Activated naive CD4-positive, alpha-beta T cell treated with anti-CD3 and anti-CD28 coated beads, Interleukin-2, amount 50 U/mL, for 24 hours (primary cell): ENCODE data around the gene CSNK1D.
"Not testable (repeated sequence)": the region's sequence is repeated elsewhere in the genome, so short reads cannot be mapped to it uniquely, and the experiment has no call there.

Source experiments
- H3K27ac Mint-ChIP-seq: one replicate; pipeline ENCODE4 v1.8.0; 2021; ENCODE audit warnings: mild to moderate bottlenecking, mixed read lengths
- H3K27me3 Mint-ChIP-seq: one replicate; pipeline ENCODE4 v1.8.0; 2021; ENCODE audit warnings: mixed read lengths
- H3K36me3 Mint-ChIP-seq: one replicate; pipeline ENCODE4 v1.8.0; 2021; ENCODE audit warnings: mixed read lengths
- H3K4me1 Mint-ChIP-seq: one replicate; pipeline ENCODE4 v1.8.0; 2021; ENCODE audit warnings: mixed read lengths
- H3K4me3 Mint-ChIP-seq: one replicate; pipeline ENCODE4 v1.8.0; 2021; ENCODE audit warnings: mild to moderate bottlenecking, mixed read lengths
- H3K9me3 Mint-ChIP-seq: one replicate; pipeline ENCODE4 v1.8.0; 2021; ENCODE audit warnings: mixed read lengths

Gene CSNK1D

DNA sequence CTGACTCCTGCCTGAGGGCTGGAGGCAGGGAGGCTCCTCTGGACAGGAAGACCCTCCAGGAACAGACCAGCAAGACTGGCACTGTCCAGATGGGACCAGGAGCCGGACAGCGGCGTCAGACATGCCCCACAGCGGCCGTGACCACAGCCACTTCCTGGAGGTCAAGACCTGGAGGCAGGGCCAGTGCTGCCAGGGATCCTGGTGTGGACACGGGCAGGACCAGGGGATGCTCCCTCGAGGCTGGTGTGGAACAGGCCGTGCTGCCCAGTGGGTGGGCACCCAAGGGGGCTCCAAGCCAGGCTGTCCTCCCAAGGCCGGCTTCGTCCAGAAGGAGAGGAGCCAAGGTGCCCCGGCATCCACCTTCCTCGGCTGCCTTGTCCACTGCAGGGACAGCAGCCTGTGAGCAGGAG lies 56.4 kb downstream of the CSNK1D start:
- H3K4me3 Mint-ChIP-seq, result no peak overlapping the region
- peaks cover 23% of the 10 kb centered on the region for H3K4me1 Mint-ChIP-seq
- no peaks in the 10 kb centered on the region for H3K9me3 Mint-ChIP-seq
- H3K27me3 Mint-ChIP-seq, result no peaks in the 10 kb centered on the region
- no peak overlapping the region for H3K27ac Mint-ChIP-seq
- H3K36me3 Mint-ChIP-seq, result no peaks in the 10 kb centered on the region

DNA sequence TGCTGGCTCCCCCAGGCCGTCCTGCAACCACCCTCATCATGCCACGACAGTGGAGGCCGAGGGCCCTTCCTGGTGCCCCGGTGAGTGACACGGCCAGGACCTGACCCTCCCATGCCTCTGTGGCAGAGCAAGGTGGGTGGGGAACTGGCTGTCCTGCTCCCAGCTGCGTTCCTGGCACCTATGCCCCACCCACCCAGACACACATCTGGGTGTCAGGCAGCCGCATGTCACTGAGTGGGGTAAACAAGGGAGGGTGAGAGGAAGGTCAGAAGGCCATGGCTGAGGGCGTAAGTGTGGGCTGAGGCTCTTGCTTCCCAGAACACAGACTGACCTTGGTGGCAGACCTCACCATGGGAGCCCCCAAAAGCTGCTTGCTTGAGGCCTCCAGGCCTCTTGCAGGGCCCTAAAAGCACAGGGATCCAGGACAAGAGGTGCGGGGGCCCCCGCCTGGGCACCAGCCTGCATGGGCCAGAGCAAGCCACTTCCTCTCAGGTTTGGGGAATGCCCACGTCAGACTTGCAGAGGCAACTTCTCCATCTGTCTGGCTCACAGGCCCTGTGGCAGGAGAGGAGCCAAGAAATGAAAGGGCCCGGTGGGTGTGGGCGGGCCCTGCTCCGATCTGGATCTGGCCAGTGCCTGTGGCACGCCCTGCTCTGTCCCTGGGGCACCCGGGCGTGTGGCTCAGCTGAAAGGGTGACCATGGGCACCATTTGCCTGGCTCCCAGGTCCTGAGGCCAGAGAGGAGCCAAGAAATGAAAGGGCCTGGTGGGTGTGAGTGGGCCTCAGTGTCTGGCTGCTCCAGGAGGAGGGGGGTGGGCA lies 57.0 kb downstream of the CSNK1D start:
- H3K36me3 Mint-ChIP-seq, result no peaks in the 10 kb centered on the region
- H3K9me3 Mint-ChIP-seq, result no peaks in the 10 kb centered on the region
- H3K27ac Mint-ChIP-seq, result peak overlapping the region; percentile 72
- H3K27me3 Mint-ChIP-seq, result no peaks in the 10 kb centered on the region
- H3K4me3 Mint-ChIP-seq, result no peak overlapping the region
- H3K4me1 Mint-ChIP-seq, result peaks cover 29% of the 10 kb centered on the region

DNA sequence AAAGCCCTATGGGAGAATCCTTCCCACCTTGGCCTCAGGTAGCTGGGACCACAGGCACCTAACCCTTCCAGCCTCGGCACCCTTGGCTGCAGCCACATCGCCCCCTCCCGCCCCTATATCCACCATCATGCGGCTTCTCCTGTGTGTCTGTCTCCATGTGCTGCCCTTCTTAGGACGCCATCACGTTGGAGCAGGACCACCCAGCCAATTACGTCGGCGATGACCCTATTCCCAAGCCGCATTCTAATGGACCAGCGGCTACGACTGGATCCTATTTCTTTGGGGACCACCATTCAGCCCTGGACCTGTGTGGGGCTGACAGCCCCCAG lies 57.6 kb downstream of the CSNK1D start:
- Mint-ChIP-seq H3K4me3 (no peak overlapping the region), H3K9me3 (no peaks in the 10 kb centered on the region), H3K36me3 (no peaks in the 10 kb centered on the region), H3K27me3 (no peaks in the 10 kb centered on the region), H3K4me1 (peaks cover 31% of the 10 kb centered on the region), H3K27ac (peak overlapping the region; percentile 72)

DNA sequence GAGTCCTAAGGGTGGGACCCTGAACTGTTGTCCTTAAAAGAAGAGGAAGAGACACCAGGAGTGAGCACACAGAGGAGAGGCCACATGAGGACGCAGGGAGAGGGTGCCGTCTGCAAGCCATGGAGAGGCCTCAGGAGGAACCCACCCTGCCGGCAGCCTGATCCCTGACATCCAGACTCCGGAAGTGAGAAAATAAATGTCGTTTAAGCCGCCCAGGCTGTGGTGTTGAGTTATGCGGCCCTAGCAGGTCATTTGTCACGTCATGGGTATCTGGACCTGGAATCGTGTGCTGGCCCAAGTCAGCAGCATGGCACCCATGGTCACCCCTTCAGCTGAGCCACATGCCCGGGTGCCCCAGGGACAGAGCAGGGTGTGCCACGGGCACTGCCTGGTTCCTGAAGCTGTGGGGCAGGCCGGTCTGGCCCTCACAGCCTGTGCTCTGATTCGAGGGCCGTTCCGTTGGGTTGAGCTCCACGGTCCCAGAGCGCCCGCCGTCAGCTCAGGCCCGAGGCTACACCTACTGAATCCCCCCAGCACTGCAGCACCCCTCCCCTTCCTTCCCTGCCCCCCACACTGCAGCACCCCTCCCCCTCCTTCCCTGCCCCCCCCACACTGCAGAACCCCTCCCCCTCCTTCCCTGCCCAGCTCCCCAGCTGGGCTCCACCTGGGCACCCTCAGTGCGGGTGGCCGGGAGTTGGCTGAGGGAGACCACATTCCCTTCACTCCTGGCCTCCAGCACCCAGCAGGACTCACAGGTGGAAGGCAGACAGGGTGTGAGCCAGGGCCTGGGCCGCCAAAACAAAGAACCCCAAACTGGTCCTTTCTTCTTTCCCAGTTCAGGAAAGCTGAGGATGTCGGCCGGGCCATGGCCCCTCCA lies 58.2 kb downstream of the CSNK1D start:
- Mint-ChIP-seq H3K27me3 (no peaks in the 10 kb centered on the region), H3K4me3 (no peak overlapping the region), H3K9me3 (no peaks in the 10 kb centered on the region), H3K36me3 (no peaks in the 10 kb centered on the region), H3K4me1 (peaks cover 31% of the 10 kb centered on the region), H3K27ac (peak overlapping the region; percentile 72)

DNA sequence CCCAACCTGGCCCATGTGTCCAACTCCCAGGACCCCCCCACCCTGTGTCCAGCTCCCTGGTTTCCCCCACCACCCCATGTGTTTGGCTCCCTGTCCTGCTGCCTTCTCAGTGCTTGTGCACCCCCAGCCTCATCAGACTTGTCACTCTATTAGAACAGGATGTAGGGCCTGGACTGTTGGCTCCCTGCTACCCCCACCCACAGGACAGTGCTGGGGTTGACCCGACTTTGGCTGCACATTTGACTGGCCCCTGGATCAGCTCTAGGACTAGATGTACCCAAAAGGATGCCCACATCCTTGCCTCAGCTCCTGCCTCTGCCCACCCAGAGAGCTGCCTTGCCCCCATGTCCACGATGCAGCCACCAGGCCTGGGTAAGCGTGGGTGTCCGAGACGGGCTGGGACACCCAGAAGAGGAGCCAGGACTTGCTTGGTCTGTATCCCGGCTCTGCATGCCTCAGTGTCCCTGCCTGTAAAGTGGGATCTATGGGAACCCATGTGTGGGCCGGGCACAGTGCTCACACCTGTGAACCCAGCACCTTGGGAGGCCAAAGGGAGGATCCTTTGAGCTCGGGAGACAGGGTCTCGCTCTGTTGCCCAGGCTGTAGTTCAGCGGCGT lies 59.4 kb downstream of the CSNK1D start:
- Mint-ChIP-seq H3K4me3 (peak overlapping the region; percentile 27), H3K36me3 (no peaks in the 10 kb centered on the region), H3K27me3 (no peaks in the 10 kb centered on the region), H3K9me3 (no peaks in the 10 kb centered on the region), H3K27ac (no peak overlapping the region), H3K4me1 (peaks cover 37% of the 10 kb centered on the region)

DNA sequence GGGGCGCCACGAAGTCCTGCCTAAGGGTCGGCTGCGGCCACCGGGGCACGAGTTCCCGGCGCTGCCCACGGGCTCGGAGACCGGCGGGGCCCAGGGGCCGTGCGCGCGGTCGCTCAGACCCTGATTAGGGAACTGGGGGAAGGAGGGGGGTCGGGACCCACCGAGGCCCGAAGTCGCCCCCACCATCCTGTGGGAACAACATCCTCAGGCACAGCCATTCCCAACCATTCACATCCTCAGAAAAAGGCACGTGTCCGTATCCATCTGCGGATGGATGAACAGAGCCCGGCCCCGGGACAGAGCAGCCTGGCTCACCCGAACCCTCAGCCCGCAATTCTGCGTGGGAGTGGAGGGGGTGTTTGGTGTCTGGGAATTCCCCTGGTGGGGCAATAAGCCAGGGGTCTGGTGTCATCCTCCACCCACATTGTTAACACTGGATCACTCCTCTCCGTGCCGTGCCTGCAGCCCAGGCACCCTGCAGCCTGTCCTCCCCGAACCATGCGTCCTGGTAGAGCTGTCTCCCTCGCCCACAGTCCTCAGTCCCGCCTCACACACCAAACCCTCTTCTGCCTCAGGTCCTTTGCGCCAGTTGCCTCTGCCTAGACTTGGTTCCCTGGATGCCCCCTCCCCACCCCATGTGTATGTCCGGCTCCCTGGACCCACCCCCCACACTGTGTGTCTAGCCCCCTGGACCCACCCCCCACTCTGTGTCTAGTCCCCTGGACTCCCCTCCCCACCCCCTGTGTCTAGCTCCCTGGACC lies 60.1 kb downstream of the CSNK1D start:
- Mint-ChIP-seq H3K27me3 (no peaks in the 10 kb centered on the region), H3K4me1 (peaks cover 42% of the 10 kb centered on the region), H3K36me3 (no peaks in the 10 kb centered on the region), H3K27ac (peak overlapping the region; percentile 95), H3K9me3 (no peaks in the 10 kb centered on the region), H3K4me3 (peak overlapping the region; percentile 81)

DNA sequence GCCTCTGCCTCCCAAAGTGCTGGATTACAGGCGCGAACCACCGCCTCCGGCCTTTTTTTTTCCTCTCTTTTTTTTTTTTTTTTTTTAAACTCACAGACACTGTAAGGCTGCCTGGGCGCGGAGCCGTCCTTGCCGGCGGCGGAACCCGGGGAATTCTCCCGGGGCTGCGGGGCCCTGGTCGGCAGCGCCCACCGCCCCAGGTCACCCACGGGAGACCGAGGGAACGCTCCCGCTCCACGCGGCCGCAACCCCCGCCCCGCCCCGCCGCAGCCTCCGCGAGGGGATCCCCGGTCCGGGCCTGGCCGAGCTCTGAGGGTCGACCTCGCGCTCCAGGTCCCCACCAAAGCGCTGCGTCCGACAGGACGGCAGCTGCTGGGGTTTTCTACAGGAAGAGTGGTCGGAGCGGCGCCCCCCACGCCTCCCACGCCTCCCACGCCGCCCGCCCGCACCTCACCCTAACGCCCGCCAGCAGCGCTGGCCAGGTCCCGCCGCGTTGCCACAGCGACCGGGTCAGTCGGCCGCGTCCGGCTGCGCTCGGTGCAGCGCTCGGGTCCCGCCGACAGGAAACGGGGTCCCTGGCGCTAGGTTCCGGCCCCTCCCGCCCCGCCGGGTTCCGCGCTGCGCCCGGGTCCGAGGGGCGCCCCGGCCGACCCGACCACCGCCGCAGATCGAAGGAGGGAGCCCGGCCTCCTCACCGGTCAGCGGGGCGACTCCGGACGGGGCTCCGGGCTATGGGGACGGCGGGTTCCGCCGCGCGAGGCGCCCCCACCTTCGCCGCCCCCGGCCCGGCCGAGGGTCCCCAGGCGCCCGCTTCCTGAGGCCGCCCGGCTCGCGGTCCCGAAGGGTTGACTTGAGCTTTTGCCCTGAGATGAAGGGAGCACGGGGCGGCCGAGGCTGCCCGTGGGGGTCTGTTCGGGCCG lies 60.9 kb downstream of the CSNK1D start, which contains the start of gene CCDC57:
Gene CCDC57, minus strand, starts transcription at position 512 of the 920 bp plus-strand sequence. CDS start 10,898 bp downstream, outside the sequence.
- Mint-ChIP-seq H3K4me3 (peak within 1 kb of the TSS; percentile 81), H3K36me3 (no peaks in the 10 kb centered on the region), H3K4me1 (peaks cover 44% of the 10 kb centered on the region), H3K27me3 (no peaks in the 10 kb centered on the region), H3K27ac (peak within 1 kb of the TSS; percentile 95), H3K9me3 (no peaks in the 10 kb centered on the region)

DNA sequence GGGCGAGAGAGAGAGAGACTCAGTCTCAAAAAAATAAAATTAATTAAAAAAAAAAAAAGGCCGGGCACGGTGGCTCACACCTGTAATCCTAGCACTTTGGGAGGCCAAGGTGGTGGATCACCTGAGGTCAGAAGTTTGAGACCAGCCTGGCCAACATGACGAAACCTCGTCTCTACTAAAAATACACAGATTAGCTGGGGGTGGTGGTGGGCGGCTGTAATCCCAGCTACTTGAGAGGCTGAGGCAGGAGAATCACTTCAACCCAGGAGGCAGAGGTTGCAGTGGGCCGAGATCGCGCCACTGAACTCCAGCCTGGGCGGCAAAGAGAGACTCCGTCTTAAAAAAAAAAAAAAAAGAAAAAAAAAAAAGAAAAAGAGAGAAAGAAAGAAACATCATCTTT lies 62.8 kb downstream of the CSNK1D start:
- H3K36me3 Mint-ChIP-seq, H3K9me3 Mint-ChIP-seq, H3K27me3 Mint-ChIP-seq, H3K27ac Mint-ChIP-seq, H3K4me3 Mint-ChIP-seq: not testable (repeated sequence)
- peaks cover 51% of the 10 kb centered on the region for H3K4me1 Mint-ChIP-seq

DNA sequence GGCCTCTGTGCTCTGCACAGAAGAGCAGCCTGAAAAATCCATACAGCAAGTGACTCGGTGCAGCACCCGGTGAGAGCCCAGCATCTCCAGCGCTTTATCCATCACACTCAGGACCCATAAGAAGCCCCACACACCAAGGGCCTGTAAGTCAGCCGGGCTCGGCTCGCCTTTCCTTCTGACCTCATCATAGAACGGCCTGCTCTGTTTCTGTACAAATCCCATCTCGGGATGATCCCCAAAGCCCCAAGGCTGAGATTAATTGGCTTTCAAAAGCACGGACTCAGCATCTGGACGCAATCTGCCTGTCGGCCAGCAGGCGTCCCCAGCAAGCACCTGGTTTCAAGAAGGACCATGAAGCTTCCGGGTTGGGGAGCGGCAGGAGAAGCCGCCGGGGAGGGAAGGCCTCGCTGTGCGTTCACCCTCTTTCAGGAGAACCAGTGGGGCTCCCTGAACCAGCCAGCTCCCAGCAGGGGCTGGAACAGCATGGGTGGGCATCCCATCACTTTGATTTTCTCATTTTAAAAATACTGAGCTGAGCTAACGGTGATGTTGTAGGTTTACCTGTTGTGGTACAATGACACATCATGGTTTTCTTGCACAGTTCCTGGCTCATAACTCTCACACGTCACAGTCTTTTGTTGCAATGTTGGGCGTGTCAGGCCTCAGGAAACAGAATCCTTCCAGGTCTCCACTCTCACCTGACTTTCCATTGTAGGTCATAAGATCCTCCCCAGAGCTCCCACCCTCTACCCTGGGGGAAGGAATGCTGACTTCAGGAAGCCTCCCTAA lies 67.6 kb downstream of the CSNK1D start:
- H3K4me1 Mint-ChIP-seq, result peaks cover 59% of the 10 kb centered on the region
- no peaks in the 10 kb centered on the region for H3K36me3 Mint-ChIP-seq
- H3K27me3 Mint-ChIP-seq, result no peaks in the 10 kb centered on the region
- no peaks in the 10 kb centered on the region for H3K9me3 Mint-ChIP-seq
- peak overlapping the region; percentile 60 for H3K4me3 Mint-ChIP-seq
- peak overlapping the region; percentile 74 for H3K27ac Mint-ChIP-seq

DNA sequence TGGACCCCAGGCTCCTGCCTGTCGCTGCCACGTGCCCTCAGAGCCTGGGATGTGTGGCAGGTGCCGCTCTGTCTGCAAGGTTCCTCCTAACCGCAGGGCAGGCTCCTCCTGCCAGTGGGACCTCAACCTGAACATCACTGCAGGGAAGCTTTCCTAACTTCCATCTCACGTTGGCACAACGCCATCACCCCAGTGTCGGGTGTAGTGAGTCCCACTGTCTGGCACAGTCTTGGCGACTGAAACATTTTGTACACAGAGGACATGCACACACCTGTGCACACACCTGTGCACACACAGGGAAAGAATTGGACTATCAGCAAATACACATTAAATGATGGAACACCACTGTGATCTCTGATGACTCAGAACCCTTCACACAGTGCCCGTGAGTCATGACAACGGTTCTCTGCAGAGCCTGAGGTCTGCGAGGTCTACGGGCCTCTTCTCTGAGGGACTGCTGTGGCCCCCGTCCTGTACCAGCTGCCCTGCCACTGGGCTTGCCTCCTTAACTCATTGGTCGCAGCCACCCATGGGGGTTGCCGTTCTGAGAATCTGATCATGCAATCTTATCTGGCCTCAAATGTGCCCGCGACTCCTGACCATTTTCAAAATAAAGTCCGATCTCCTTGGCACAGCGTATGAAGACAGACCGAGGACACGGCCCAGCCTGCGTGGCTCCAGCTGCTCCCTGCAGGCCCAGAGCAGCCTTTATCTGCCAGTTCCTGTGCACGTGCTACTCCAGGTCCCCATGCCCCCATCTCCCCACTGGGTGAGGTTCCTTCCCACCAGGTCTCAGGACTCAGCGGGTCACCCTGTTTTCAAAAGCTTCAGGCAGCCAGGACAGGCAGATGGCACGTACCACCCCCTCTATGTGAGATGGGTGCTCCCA lies 68.4 kb downstream of the CSNK1D start:
- Mint-ChIP-seq H3K27ac (peak overlapping the region; percentile 74), H3K36me3 (no peaks in the 10 kb centered on the region), H3K27me3 (no peaks in the 10 kb centered on the region), H3K4me1 (peaks cover 66% of the 10 kb centered on the region), H3K4me3 (peak overlapping the region; percentile 60), H3K9me3 (no peaks in the 10 kb centered on the region)

DNA sequence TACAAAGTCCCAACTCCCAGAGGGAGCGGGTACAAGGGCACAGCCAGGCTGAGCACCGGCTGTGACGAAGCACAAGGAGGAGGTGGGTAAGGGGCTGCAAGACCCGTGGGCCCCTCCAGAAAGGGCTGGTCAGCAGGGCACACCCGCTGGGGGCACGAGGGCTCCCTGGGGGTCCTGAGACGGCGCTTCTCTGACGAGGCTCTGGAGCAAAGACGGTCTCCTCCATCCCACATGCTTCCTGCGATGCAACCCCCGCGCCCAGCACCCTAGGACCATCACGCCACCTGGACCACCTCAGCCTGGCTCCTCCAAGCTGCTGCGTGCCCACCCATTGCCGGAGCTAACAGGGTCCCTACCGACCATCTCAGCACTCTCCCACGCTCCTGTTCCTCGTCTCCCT lies 69.6 kb downstream of the CSNK1D start:
- no peak overlapping the region for H3K27ac Mint-ChIP-seq
- H3K36me3 Mint-ChIP-seq, result no peaks in the 10 kb centered on the region
- peaks cover 71% of the 10 kb centered on the region for H3K4me1 Mint-ChIP-seq
- H3K9me3 Mint-ChIP-seq, result no peaks in the 10 kb centered on the region
- H3K4me3 Mint-ChIP-seq, result no peak overlapping the region
- no peaks in the 10 kb centered on the region for H3K27me3 Mint-ChIP-seq

DNA sequence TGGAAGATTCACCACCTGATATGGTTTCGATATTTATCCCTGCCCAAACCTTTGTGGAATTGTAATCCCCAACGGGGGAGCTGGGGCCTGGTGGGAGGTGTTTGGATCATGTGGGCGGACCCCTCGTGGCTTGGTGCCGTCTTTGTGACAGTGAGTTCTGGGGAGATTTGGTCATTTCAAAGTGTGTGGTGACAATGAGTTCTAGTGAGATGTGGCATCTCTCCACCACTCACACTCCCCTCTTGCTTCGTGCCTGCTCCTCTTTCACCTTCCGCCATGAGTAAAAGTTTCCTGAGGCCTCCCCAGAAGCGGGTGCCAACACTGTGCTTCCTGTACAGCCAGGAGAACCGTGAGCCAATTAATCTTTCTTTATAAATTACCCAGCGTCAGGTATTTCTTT lies 70.5 kb downstream of the CSNK1D start:
- Mint-ChIP-seq H3K36me3 (peaks cover 4% of the 10 kb centered on the region), H3K27ac (peak overlapping the region; percentile 55), H3K27me3 (no peaks in the 10 kb centered on the region), H3K4me1 (peaks cover 74% of the 10 kb centered on the region), H3K9me3 (no peaks in the 10 kb centered on the region), H3K4me3 (no peak overlapping the region)

DNA sequence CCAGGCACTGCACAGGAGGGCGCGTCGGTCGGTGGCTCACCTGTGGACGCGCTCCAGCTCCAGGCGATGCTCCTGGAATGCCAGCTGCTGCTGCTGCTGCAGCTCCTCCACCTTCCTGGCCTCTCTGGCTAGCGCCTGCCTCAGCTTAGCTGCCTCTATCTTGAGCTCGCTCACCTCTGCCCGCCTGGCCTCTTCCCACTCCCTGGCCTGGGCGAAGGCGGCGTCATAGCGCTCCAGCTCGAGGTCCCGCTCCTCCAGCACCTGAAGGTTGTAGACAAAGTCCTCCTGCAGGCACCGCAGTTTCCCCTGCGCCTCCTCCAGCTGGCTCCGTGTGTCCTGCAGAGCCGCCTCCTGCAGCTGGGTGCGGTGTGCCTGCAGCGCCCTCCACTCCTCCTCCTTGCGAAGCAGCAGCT lies 72.0 kb downstream of the CSNK1D start:
- Mint-ChIP-seq H3K4me3 (peak overlapping the region; percentile 39), H3K27ac (no peak overlapping the region), H3K4me1 (peaks cover 70% of the 10 kb centered on the region), H3K9me3 (no peaks in the 10 kb centered on the region), H3K27me3 (no peaks in the 10 kb centered on the region), H3K36me3 (peaks cover 4% of the 10 kb centered on the region)
